PC-3 (cell line): ENCODE measurements around the gene RETREG1.

Experiments
- CTCF ChIP-seq: fragments of 300-600 bp; sonication (generic); conservative IDR thresholded peaks from 2 replicates; pipeline ENCODE4 v1.5.1; 2017; ENCODE audit warnings: antibody characterized with exemption, low read depth, mild to moderate bottlenecking, low read length
- EZH2phosphoT487 ChIP-seq: fragments of 300-600 bp; sonication (generic); IDR thresholded peaks from 2 replicates; pipeline ENCODE4 v1.6.1; 2018; ENCODE audit warnings: mild to moderate bottlenecking, antibody characterized with exemption, low read length, borderline replicate concordance

- TF ChIP-seq CTCF (no peak), EZH2phosphoT487 (no peak)
These were observed 74.6 kb downstream of the RETREG1 start for GRCh38 chr5:16542236-16542635.
